WTC11 (cell line): ENCODE results near the gene SLC22A12.

Experiments used
- CTCF ChIP-seq: fragments of 200-600 bp; IDR thresholded peaks from 2 replicates; pipeline ENCODE4 v1.8.0; 2022; ENCODE audit warnings: antibody characterized with exemption
- FOXP1 ChIP-seq: sonication (generic); formaldehyde crosslinking; IDR thresholded peaks from 2 replicates; pipeline ENCODE4 v1.8.0; 2022; ENCODE audit warnings: missing genetic modification reagents, mild to moderate bottlenecking, moderate library complexity, borderline replicate concordance
- JUN ChIP-seq: sonication (generic); formaldehyde crosslinking; IDR thresholded peaks from 2 replicates; pipeline ENCODE4 v1.8.0; 2023; ENCODE audit warnings: mild to moderate bottlenecking, missing genetic modification reagents
- ZNF263 ChIP-seq: sonication (generic); formaldehyde crosslinking; IDR thresholded peaks from 2 replicates; pipeline ENCODE4 v1.8.1; 2022; ENCODE audit warnings: low read depth, mild to moderate bottlenecking, moderate library complexity, missing genetic modification reagents

GRCh38 chr11:64633555-64634159 is 42.6 kb downstream of the SLC22A12 start:
- TF ChIP-seq ZNF263 = no peak
- TF ChIP-seq CTCF = no peak
- no peak for TF ChIP-seq JUN (CRISPR knock-in tag)
- TF ChIP-seq FOXP1 (CRISPR knock-in tag) = no peak
